ENCODE data around the gene NBL1.

NBL1 gene

DNA sequence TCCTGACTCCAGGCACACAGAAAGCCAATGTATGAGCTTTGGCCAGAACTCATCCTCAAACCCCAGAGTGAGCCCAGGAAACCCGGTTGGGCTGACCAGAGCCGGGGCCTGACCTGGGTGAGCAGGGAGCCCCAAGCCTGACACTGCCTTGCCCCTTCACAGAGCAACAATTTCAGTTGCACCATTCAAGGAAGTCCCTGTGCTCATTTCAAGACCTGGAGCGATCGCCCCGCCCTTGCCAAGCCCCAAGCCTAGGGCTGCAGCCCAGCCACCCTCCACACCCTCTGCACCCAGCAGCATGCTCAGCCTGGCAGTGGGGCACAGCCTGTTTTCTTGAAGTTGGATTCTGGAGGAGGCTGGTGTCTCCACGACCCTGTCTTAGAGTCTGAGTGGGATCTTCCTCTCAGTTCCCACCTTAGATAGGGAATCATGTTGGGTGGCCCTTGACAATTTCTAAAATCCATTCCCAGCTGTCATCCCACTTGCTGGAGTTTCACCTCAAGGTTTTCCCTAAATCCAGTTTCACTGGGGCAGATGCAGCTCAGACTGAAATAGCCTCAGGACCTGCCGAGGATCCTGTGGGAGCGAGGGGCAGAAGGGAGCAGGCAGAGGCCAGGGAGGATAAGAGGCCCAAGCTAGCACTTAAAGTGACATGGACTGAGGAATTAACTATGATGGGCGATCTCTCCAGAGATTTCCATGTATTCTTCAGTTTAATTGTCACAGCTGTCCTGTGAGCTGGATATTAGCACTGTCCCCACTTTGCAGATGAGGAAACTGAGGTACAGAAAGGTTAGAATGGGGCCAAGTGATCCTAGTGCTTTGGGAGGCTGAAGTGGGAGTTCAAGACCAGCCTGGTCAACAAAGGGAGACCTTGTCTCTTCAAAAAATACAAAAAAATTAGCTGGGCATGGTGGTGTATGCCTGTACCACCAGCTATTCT lies 2.5 kb downstream of the NBL1 start:
- DNase-seq: no peak

DNA sequence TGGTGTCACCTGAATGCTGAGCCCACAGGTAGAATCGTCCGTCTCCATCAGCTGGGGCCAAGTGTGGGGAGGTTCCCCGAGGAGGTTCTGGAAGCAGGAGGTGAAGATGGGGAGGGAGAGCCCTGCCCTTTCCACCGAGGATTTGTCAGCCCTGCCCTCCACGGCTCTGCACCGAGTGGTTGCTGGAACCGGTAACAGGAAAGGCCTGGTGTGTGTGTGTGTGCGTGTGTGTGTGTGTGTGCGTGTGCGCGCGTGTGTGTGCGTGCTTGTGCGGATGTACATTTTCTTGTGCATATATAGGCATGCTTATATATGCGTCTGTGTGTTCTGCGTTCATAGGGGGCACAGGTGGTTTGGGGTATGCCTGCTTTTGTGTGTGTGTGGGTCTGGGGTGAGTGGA lies 3.5 kb downstream of the NBL1 start:
- no peak for DNase-seq

DNA sequence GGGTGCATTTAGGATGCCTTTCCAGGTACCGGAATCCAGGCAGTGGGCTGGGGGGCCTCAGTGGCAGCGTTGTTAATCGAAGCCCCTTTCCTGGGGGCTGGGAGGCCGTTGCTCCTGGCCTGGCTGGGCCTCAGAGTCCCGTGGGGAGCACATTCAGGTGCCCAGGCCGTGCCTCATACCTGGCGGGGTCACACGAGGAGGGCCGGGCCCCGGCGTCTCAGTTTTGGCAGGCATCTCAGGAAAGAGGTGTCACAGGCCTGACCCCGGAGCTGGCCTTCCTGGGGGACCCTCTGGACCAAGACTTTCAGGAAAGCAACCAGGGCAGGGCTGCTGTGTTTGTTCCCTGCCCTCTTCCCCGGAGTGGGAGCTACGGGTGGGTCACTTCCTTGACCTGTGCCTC lies 4.1 kb downstream of the NBL1 start:
- DNase-seq: no peak

DNA sequence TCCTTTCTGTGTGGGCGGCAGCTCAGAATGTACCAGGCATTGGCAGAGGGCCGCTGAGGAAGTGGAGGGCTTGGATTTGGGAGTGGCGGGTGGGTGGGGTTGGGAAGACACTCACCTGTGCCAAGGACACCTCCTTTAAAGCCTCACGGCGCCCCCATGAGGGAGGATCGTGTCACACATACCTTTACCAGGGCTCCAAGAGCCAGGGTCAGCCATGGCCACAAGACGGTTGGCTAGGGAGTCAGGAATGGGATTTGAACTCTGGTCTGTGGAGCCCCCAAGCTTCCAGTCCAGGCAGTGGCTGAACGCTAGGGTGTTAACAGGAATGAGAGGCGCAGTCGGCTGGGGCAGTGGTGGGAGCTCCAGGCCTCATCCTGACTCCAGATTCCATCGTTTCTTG lies 4.6 kb downstream of the NBL1 start:
- no peak for DNase-seq

GRCh38 chr1:19650416-19651140 lies 6.5 kb downstream of the NBL1 start:
- no peak for DNase-seq

DNA sequence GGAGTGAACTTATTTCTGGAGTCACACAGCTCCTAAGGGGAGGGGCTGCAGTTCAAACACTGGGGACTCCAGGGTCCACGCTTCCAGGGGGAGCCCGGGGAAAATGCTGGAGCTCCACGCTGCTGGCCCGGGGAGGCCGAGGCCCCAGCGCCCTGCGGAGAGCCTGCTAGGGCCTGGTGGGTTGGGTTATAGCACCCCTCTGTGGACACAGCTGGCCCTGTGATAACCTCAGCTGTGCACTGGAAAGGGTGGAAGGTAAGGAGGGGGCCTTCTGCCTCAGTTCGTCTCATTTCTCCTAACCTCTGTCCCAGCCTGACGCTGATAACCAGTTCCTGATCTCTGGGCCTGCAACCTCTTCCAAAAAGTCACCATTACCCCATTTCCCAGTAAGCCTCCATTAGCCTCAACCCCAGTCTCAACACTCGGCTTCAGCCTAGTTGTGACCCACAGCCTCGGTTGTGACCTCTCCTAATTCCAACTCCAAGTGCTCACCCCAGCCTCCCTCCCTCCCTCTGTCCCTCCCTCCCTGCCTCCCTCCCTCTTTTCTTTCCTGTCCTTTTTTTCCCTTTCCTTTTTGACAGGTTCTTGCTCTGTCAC lies 7.1 kb downstream of the NBL1 start:
- DNase-seq: no peak

GRCh38 chr1:19654386-19654785 lies 10.3 kb downstream of the NBL1 start:
- DNase-seq: no peak

DNA sequence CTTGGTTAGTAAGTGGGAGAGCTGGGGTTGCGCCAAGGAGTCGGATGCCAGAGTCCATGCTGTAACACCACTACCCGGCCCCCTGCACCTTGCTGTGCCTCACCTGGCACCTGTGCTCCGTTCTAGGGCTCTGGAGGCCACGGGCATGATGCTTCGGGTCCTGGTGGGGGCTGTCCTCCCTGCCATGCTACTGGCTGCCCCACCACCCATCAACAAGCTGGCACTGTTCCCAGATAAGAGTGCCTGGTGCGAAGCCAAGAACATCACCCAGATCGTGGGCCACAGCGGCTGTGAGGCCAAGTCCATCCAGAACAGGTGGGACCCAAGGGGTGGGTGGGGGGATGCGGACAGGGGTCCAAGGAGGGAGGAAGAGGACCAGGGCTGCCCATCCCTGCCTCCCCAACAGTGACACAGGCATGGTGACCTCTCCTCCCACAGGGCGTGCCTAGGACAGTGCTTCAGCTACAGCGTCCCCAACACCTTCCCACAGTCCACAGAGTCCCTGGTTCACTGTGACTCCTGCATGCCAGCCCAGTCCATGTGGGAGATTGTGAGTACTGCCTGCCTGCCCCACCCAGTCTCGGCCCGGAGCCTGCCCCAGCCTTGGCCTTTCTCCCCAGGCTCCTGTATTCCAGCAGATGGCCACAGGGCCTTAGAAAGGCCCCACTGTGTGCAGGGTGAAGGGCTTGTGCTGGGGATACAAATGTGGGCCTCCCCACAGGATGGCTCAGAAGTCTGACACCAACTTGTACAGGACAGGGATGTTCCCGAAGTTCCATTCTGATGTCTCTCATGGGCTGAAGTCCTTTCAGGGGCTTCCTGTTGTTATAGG lies 11.0 kb downstream of the NBL1 start:
- DNase-seq: no peak

GRCh38 chr1:19655718-19656080 lies 11.6 kb downstream of the NBL1 start:
- no peak for DNase-seq

- no peak for DNase-seq
Observed at GRCh38 chr1:19656134-19656779, 12.1 kb downstream of the NBL1 start.

DNA sequence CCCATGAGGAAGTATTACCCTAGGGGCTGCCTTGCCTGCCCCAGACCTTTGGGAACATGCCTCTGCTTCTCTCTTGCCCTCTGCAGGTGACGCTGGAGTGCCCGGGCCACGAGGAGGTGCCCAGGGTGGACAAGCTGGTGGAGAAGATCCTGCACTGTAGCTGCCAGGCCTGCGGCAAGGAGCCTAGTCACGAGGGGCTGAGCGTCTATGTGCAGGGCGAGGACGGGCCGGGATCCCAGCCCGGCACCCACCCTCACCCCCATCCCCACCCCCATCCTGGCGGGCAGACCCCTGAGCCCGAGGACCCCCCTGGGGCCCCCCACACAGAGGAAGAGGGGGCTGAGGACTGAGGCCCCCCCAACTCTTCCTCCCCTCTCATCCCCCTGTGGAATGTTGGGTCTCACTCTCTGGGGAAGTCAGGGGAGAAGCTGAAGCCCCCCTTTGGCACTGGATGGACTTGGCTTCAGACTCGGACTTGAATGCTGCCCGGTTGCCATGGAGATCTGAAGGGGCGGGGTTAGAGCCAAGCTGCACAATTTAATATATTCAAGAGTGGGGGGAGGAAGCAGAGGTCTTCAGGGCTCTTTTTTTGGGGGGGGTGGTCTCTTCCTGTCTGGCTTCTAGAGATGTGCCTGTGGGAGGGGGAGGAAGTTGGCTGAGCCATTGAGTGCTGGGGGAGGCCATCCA lies 12.8 kb downstream of the NBL1 start:
- DNase-seq: no peak

DNA sequence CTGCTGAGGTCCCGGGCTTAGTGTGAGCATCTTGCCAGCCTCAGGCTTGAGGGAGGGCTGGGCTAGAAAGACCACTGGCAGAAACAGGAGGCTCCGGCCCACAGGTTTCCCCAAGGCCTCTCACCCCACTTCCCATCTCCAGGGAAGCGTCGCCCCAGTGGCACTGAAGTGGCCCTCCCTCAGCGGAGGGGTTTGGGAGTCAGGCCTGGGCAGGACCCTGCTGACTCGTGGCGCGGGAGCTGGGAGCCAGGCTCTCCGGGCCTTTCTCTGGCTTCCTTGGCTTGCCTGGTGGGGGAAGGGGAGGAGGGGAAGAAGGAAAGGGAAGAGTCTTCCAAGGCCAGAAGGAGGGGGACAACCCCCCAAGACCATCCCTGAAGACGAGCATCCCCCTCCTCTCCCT lies 13.4 kb downstream of the NBL1 start:
- DNase-seq: no peak

DNA sequence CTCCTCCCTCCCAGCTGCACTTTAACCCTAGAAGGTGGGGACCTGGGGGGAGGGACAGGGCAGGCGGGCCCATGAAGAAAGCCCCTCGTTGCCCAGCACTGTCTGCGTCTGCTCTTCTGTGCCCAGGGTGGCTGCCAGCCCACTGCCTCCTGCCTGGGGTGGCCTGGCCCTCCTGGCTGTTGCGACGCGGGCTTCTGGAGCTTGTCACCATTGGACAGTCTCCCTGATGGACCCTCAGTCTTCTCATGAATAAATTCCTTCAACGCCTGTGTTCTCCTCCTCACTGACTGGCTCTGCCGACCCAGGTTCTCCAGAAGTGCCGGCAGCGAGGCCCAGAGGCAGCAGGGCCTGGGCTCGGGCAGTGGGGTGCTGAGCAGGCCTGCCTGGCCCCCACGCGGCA lies 14.1 kb downstream of the NBL1 start:
- DNase-seq: no peak

DNA sequence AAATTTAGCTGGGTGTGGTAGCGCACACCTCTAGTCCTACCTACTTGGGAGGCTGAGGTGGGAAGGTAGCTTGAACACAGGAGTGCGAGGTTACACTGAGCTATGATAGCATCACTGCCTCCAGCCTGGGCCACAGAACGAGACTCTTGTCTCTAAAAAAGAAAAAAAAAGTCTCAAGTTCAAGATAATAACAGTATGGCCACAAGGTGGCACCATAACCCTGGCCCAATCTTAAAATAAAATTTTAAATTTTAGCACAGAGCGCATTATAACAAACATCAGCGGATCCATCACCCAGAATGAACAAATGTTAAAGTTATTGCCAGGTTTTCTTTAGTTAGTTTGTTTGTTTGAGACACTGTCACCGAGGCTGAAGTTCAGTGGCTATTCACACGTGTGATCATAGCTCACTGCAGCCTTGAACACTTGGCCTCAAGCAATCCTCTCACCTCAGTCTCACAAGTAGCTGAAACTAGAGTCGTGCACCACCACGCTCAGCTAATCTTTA lies 17.7 kb downstream of the NBL1 start:
- DNase-seq: no peak

DNA sequence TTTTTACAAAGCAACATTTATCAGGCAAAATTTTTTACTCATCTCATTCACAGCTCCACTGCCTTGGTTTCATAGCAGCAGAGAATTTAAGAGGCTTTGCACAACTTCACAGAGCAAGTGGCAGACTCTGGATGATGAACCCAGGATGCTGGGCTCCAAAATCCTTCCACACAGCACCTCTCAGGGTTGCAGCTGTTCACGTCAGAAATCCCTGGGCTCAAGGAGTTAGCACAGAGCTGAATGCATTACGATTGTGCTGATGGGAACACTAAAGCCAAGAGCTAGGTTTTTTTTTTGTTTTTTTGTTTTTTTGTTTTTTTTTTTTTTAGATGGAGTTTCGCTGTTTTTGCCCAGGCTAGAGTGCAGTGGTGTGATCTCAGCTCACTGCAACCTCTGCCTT lies 18.2 kb downstream of the NBL1 start:
- DNase-seq: no peak

- DNase-seq: no peak
Observed at GRCh38 chr1:19664453-19665185, 20.5 kb downstream of the NBL1 start, which contains the start of gene HTR6. TSS of gene HTR6 (plus strand) at chr1:19664875. CDS start at chr1:19665754, 879 bp downstream.

GRCh38 chr1:19665186-19665495 lies 21.0 kb downstream of the NBL1 start:
- no peak for DNase-seq

- no peak for DNase-seq
Observed at GRCh38 chr1:19665496-19666465, 21.7 kb downstream of the NBL1 start.

DNA sequence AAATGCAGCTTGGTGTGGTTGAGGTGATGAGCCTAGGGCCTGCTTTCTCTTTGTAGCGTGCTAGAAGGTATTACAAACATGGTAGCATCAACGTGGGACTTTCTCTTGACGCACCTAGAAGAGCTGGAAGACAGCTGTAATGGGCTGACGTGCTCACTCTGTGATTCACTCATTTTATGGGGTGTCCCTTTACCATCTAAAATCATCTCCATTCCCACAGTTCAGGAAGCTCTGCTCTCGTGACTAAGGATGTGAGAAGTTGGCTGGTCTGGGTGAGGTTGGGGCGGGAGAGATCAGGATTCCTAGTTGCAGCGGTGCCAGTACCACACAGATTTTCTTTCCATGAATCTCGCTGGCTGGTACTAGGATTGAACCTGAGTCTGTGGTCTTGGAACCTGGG lies 24.8 kb downstream of the NBL1 start:
- DNase-seq: no peak

DNA sequence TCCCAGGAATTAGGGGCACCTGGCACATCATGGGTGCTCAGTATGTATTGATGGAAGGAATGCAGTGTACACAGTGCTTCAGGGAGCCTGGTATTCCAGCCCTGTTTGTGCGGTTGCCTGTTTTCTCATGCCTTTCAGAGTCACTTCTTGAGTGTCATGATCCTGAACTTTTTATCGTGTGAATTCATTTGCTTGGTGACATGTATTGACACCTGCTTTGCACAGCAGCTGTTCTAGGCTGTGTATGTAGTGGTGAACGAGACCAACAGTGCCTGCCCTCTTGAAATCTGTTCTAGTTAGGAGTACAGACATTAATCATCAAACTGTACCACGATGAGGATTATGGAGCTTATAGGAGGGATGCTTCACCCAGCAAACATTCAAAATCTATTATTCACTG lies 26.7 kb downstream of the NBL1 start:
- no peak for DNase-seq
